K562 (cell line): ENCODE measurements around the gene ARHGDIA. TPM values are rescaled to one million over a fixed set of nuclear protein-coding genes. Genes with fewer than 3 reads are reported as not detected.

Experiments used
- ATAC-seq: fragments of 200-7000 bp; cut with Tn5 transposase; 3 replicates; pipeline ENCODE4 v1.9.1; 2020; ENCODE audit warnings: moderate library complexity
- BruUV-seq: library from RNA; stranded (reverse); fragments of 400-500 nt; replicated peaks from 2 replicates; lab custom pipeline; 2021; lab: Mats Ljungman, UMichigan
- CTCF ChIA-PET: fragments of 300-600 bp; formaldehyde crosslinking; extraction: SDS; loops from one replicate; lab custom pipeline; 2021; ENCODE audit warnings: low intra/inter-chr PET ratio; lab: Yijun Ruan, JAX
- POLR2A ChIA-PET: fragments of 300-600, 350-650 bp; sonication (Branson Sonifier 250); formaldehyde crosslinking; extraction: SDS; loops from one replicate; lab custom pipeline; 2021; ENCODE audit warnings: antibody characterized with exemption, inconsistent platforms; lab: Yijun Ruan, JAX
- DNase-seq, 4 experiments: peaks; one replicate each; pipeline versions ENCODE4 v3.0.0 to v3.0.0-alpha.2; 2011 to 2018; ENCODE audit warnings: low spot score in 3 of 4, mixed read lengths in 3 of 4; ENCODE audit errors: extremely low read depth in 1 of 4
- FAIRE-seq: peaks from 2 replicates; lab custom pipeline; 2011; peaks lifted over from hg19 to GRCh38; lab: Jason Lieb, UNC
- H2AFZ ChIP-seq: 2 replicates; pipeline ENCODE4 v1.6.0; 2011; ENCODE audit warnings: low read depth, low read length, control low read depth, inconsistent platforms
- H3K27ac ChIP-seq: fragments of 200-600 bp; 3 replicates; pipeline ENCODE4 v1.8.0; 2011; ENCODE audit warnings: low read depth, mild to moderate bottlenecking, control low read depth, inconsistent platforms, low read length, moderate library complexity, mixed read lengths; ENCODE audit errors: extremely low read depth
- H3K27me3 ChIP-seq, 2 experiments: fragments of 300-600 bp in 1 of 2; 2 replicates in 1 of 2; 3 replicates in 1 of 2; pipeline versions ENCODE4 v1.6.0 to v1.8.0; 2011; ENCODE audit warnings: inconsistent platforms in 2 of 2, low read length in 2 of 2, mild to moderate bottlenecking in 1 of 2, mixed read lengths in 1 of 2, moderate library complexity in 1 of 2; ENCODE audit not compliant: control insufficient read depth in 2 of 2, insufficient read depth in 2 of 2
- H3K36me3 ChIP-seq: fragments of 300-600 bp; 3 replicates; pipeline ENCODE4 v1.8.0; 2011; ENCODE audit warnings: mild to moderate bottlenecking, low read length, inconsistent platforms; ENCODE audit not compliant: control insufficient read depth, insufficient read depth
- H3K4me1 ChIP-seq, 2 experiments: fragments of 200-600 bp in 1 of 2; replicated peaks in 1 of 2; 2 replicates in 1 of 2; 3 replicates in 1 of 2; pipeline versions ENCODE4 v1.5.1 to v1.8.0; 2011; ENCODE audit warnings: inconsistent platforms in 2 of 2, low read length in 2 of 2, mild to moderate bottlenecking in 1 of 2, mixed read lengths in 1 of 2, moderate library complexity in 1 of 2; ENCODE audit not compliant: control insufficient read depth in 2 of 2, insufficient read depth in 2 of 2
- H3K4me2 ChIP-seq: 2 replicates; pipeline ENCODE4 v1.6.1; 2011; ENCODE audit warnings: low read length, control low read depth, inconsistent platforms, mixed read lengths; ENCODE audit not compliant: insufficient read depth
- H3K4me3 ChIP-seq: fragments of 200-600 bp; sonication (generic), shearing (Covaris generic); 2 replicates; pipeline ENCODE4 v1.5.1; 2016; ENCODE audit warnings: control low read depth, inconsistent platforms
- H3K79me2 ChIP-seq: fragments of 200-600 bp; 3 replicates; pipeline ENCODE4 v1.8.0; 2011; ENCODE audit warnings: low read length, inconsistent platforms; ENCODE audit not compliant: control insufficient read depth, insufficient read depth
- H3K9ac ChIP-seq, 2 experiments: 2 replicates each; pipeline versions ENCODE4 v1.6.0 to v1.6.1; 2011; ENCODE audit warnings: low read depth in 2 of 2, low read length in 2 of 2, control low read depth in 1 of 2, inconsistent platforms in 1 of 2, mild to moderate bottlenecking in 1 of 2, mixed read lengths in 1 of 2; ENCODE audit not compliant: insufficient read depth in 1 of 2
- H3K9me1 ChIP-seq: one replicate; pipeline ENCODE4 v1.6.0; 2011; ENCODE audit warnings: inconsistent platforms, mild to moderate bottlenecking, low read length, moderate library complexity; ENCODE audit not compliant: control insufficient read depth, insufficient read depth
- H3K9me3 ChIP-seq: replicated peaks from 2 replicates; pipeline ENCODE4 v1.5.1; 2011; ENCODE audit warnings: low read depth, low read length, inconsistent platforms; ENCODE audit not compliant: control insufficient read depth, insufficient read depth
- H4K20me1 ChIP-seq: replicated peaks from 2 replicates; pipeline ENCODE4 v1.6.1; 2011; ENCODE audit warnings: low read length, inconsistent platforms, mixed read lengths; ENCODE audit not compliant: control insufficient read depth, insufficient read depth
- ETS2 ChIP-seq: IDR thresholded peaks from 2 replicates; pipeline ENCODE4 v1.6.1; 2016; ENCODE audit warnings: borderline replicate concordance, missing genetic modification characterization, mild to moderate bottlenecking, moderate library complexity, missing compliant biosample characterization; ENCODE audit not compliant: poor library complexity, severe bottlenecking
- MCM7 ChIP-seq, 2 experiments: fragments of 450-650 bp; IDR thresholded peaks; 2 replicates each; pipeline ENCODE4 v1.6.1; 2016 to 2018
- MED1 ChIP-seq: sonication (generic); formaldehyde crosslinking; IDR thresholded peaks from 2 replicates; pipeline ENCODE4 v1.8.1; 2023; ENCODE audit warnings: missing genetic modification reagents, borderline replicate concordance
- NFE2 ChIP-seq: IDR thresholded peaks from 2 replicates; pipeline ENCODE4 v1.6.1; 2014; ENCODE audit warnings: antibody characterized with exemption, low read depth
- PHTF2 ChIP-seq: fragments of 250-450 bp; sonication (Bioruptor Pico); IDR thresholded peaks from 2 replicates; pipeline ENCODE4 v1.5.0; 2021; ENCODE audit warnings: mild to moderate bottlenecking
- ZBED1 ChIP-seq: IDR thresholded peaks from 2 replicates; pipeline ENCODE4 v1.6.1; 2014
- ZC3H11A ChIP-seq: IDR thresholded peaks from 2 replicates; pipeline ENCODE4 v1.6.1; 2012; ENCODE audit warnings: low read depth, low read length, improper control_type of control experiment
- ZNF239 ChIP-seq: fragments of 250-450 bp; sonication (Bioruptor Pico); IDR thresholded peaks from 2 replicates; pipeline ENCODE4 v1.4.0; 2020; ENCODE audit warnings: mild to moderate bottlenecking
- ZNF253 ChIP-seq: fragments of 250-450 bp; sonication (Bioruptor Pico); conservative IDR thresholded peaks from 2 replicates; pipeline ENCODE4 v1.6.1; 2021; ENCODE audit warnings: mild to moderate bottlenecking
- ZNF282 ChIP-seq: sonication (generic); formaldehyde crosslinking; IDR thresholded peaks from 2 replicates; pipeline ENCODE4 v1.8.1; 2023; ENCODE audit warnings: missing genetic modification reagents
- ZNF431 ChIP-seq: sonication (generic); formaldehyde crosslinking; IDR thresholded peaks from 2 replicates; pipeline ENCODE4 v1.8.0; 2022; ENCODE audit warnings: mild to moderate bottlenecking, missing genetic modification reagents
- ZNF780A ChIP-seq: fragments of 250-450 bp; sonication (Bioruptor Pico); IDR thresholded peaks from 2 replicates; pipeline ENCODE4 v1.5.0; 2021; ENCODE audit warnings: mild to moderate bottlenecking
- WGBS: fragments of 100-300 bp; shearing (Covaris generic); methylation state at CpG from one replicate; pipeline ENCODE4 v1.1.6; 2016; ENCODE audit warnings: low coverage, mixed read lengths; ENCODE audit not compliant: insufficient coverage; ENCODE audit errors: missing lambda C conversion rate; 5-methylcytosine and 5-hydroxymethylcytosine counted together
- in situ Hi-C: fragments of 300-500 bp; cut with MboI; formaldehyde crosslinking; loops from 4 replicates; pipeline ENCODE4 v1.15.0; 2018; ENCODE audit warnings: inconsistent platforms, mixed read lengths
- intact Hi-C: fragments of 100-400 bp; cut with micrococcal nuclease; formaldehyde crosslinking; loops from 2 replicates; pipeline ENCODE4 v1.14.2; 2022
- polyA plus RNA-seq, 8 experiments: library from polyadenylated mRNA; depleted of rRNA in 4 of 8; stranded (reverse) in 5 of 8; unstranded in 3 of 8; fragments of >200 nt; fragmentation: Nextera tagmentation in 2 of 8; fragmentation: Illumina TruSeq in 1 of 8; extraction: Ambion mirVana in 2 of 8; extraction: Trizol in 1 of 8; gene quantifications; 2 replicates each; pipeline versions ENCODE4 v1.2.1 to v1.2.3, GENCODE V29; 2011 to 2014; ENCODE audit warnings: inconsistent platforms in 1 of 8, missing spikeins in 1 of 8
- total RNA-seq, 7 experiments: library from RNA; depleted of rRNA in 6 of 7; stranded (reverse); fragments of >200 nt in 6 of 7; fragmentation: Illumina TruSeq in 2 of 7; extraction: Trizol in 2 of 7; gene quantifications; 2 replicates each; pipeline versions ENCODE4 v1.2.1 to v1.2.3, GENCODE V29; 2011 to 2021; ENCODE audit warnings: low replicate concordance in 1 of 7
- TF ChIP-seq, protein P1 (sequence below): conservative IDR thresholded peaks from 2 replicates; pipeline ENCODE4 v1.6.1; 2011; ENCODE audit warnings: low read depth, mild to moderate bottlenecking, low read length; ENCODE audit not compliant: control insufficient read depth
- TF ChIP-seq, protein P2 (sequence below): sonication (generic); formaldehyde crosslinking; IDR thresholded peaks from 2 replicates; pipeline ENCODE4 v1.8.1; 2022; ENCODE audit warnings: missing genetic modification reagents
- TF ChIP-seq, protein P3 (sequence below): fragments of 250-450 bp; sonication (Bioruptor Pico); IDR thresholded peaks from 2 replicates; pipeline ENCODE4 v1.4.0; 2020; ENCODE audit warnings: mild to moderate bottlenecking, moderate library complexity, borderline replicate concordance
- TF ChIP-seq, protein P4 (sequence below): sonication (generic); formaldehyde crosslinking; IDR thresholded peaks from 2 replicates; pipeline ENCODE4 v1.8.0; 2022; ENCODE audit warnings: mild to moderate bottlenecking, missing genetic modification reagents

The ARHGDIA gene
- total and polyA plus RNA-seq, 9 of the 15 experiments (the other 6 are each of a cell fraction or from before 2014, with no cell fraction given), result 9.6 to 340 (median 97.6) TPM

DNA sequence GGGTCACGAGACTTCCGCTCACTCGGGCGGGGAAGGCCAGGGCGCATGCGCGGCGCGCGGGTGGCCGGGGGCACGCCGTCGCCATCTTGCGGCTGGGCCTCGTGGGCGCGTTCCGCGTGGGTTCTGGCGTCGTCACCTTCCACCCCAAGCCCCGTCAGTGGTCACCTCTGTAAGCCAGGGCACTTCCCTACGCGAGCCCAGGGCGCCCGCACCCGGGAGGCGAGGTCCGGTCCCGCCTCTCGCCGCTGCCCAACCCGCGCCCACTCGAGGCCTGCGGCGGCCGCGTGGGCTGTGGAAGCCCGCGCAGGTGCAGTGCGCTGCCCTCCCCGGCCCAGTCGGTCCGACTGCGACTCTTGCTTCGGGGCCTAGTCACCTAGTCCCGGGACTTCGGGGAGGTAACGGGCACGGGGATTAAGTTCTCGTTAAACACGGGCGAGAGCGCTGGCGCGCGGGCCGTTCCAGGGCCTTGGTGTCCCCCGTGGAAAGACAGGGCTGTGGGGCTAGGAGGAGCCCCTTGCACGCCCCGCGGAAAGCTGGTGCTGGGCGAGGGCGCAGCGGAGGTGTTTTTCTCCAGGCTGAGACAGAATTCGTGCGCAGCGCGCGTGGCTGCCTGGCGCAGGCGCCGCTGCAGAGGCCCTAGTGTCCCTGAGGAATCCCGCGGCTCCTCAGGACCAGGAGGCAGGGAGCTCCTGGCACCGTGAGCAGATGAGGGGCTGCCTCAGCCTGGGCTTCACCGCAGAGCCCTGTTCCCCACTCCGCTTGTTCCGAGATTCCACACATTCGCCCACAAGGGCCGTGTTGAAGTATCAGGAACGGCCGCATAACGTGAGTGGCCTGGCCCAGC lies 472 bp upstream of the ARHGDIA start:
- DNase-seq, result peak in 2 of 4 experiments; percentile 95 to 97
- FAIRE-seq, result no peak
- H3K4me2 ChIP-seq, result peak overlapping the region; percentile 78
- H4K20me1 ChIP-seq, result peaks cover 28% of the 10 kb centered on the region
- peaks cover 28% of the 10 kb centered on the region; the same call in 1 of the 3 replicates for H3K36me3 ChIP-seq
- H3K27ac ChIP-seq, result peak overlapping the region; percentile 100
- intact Hi-C loops (no loop called here), in situ Hi-C loops (no loop called here)
- no peaks in the 10 kb centered on the region for H3K9me3 ChIP-seq
- peaks cover 27 to 65% of the 10 kb centered on the region in 2 experiments for H3K4me1 ChIP-seq
- peak overlapping the region; percentile 99 to 100 for H3K9ac ChIP-seq
- no peaks in the 10 kb centered on the region for H3K27me3 ChIP-seq
- peak; percentile 4 for ATAC-seq
- H2AFZ ChIP-seq, result peak overlapping the region; percentile 64
- no peaks in the 10 kb centered on the region for H3K9me1 ChIP-seq
- ChIA-PET CTCF (no interaction called here), POLR2A (interaction anchor here (1.2 to 7.3 kb wide), 4 partner anchors 9 to 16 kb away, joined by 3 to 85 read pairs (median 12); partner anchors contain the start of genes ALYREF and ANAPC11)
- TSS peak; percentile 77 for BruUV-seq
- peak overlapping the region; percentile 93 for H3K4me3 ChIP-seq
- under 1% methylated on average over 69 of the region's 86 CpGs for WGBS
- peaks cover 41% of the 10 kb centered on the region for H3K79me2 ChIP-seq
- TF ChIP-seq ZBED1 (no peak), ZNF780A (CRISPR knock-in tag) (no peak), ZNF253 (CRISPR knock-in tag) (no peak), MED1 (CRISPR knock-in tag) (no peak; the same call in 1 of the 2 replicates), ZNF431 (CRISPR knock-in tag) (peak; percentile 46; the same call in 1 of the 2 replicates), MCM7 (IDR thresholded peaks at IDR 0.05) (no peak), ZC3H11A (no peak), ZNF282 (CRISPR knock-in tag) (no peak; the same call in 1 of the 2 replicates), ZNF239 (CRISPR knock-in tag) (no peak), NFE2 (no peak), PHTF2 (no peak), ETS2 (tag) (no peak)
- TF ChIP-seq, protein P1, sequence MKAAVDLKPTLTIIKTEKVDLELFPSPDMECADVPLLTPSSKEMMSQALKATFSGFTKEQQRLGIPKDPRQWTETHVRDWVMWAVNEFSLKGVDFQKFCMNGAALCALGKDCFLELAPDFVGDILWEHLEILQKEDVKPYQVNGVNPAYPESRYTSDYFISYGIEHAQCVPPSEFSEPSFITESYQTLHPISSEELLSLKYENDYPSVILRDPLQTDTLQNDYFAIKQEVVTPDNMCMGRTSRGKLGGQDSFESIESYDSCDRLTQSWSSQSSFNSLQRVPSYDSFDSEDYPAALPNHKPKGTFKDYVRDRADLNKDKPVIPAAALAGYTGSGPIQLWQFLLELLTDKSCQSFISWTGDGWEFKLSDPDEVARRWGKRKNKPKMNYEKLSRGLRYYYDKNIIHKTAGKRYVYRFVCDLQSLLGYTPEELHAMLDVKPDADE, result peak; percentile 71
- TF ChIP-seq, protein P2, sequence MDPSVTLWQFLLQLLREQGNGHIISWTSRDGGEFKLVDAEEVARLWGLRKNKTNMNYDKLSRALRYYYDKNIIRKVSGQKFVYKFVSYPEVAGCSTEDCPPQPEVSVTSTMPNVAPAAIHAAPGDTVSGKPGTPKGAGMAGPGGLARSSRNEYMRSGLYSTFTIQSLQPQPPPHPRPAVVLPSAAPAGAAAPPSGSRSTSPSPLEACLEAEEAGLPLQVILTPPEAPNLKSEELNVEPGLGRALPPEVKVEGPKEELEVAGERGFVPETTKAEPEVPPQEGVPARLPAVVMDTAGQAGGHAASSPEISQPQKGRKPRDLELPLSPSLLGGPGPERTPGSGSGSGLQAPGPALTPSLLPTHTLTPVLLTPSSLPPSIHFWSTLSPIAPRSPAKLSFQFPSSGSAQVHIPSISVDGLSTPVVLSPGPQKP (CRISPR knock-in tag), result no peak
- TF ChIP-seq, protein P3, sequence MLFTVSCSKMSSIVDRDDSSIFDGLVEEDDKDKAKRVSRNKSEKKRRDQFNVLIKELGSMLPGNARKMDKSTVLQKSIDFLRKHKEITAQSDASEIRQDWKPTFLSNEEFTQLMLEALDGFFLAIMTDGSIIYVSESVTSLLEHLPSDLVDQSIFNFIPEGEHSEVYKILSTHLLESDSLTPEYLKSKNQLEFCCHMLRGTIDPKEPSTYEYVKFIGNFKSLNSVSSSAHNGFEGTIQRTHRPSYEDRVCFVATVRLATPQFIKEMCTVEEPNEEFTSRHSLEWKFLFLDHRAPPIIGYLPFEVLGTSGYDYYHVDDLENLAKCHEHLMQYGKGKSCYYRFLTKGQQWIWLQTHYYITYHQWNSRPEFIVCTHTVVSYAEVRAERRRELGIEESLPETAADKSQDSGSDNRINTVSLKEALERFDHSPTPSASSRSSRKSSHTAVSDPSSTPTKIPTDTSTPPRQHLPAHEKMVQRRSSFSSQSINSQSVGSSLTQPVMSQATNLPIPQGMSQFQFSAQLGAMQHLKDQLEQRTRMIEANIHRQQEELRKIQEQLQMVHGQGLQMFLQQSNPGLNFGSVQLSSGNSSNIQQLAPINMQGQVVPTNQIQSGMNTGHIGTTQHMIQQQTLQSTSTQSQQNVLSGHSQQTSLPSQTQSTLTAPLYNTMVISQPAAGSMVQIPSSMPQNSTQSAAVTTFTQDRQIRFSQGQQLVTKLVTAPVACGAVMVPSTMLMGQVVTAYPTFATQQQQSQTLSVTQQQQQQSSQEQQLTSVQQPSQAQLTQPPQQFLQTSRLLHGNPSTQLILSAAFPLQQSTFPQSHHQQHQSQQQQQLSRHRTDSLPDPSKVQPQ (CRISPR knock-in tag), result no peak
- TF ChIP-seq, protein P4, sequence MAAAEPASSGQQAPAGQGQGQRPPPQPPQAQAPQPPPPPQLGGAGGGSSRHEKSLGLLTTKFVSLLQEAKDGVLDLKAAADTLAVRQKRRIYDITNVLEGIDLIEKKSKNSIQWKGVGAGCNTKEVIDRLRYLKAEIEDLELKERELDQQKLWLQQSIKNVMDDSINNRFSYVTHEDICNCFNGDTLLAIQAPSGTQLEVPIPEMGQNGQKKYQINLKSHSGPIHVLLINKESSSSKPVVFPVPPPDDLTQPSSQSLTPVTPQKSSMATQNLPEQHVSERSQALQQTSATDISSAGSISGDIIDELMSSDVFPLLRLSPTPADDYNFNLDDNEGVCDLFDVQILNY, result no peak
